KG1 (cell line): ENCODE data around the gene IGSF9.

Source experiments
- DNase-seq: peaks from one replicate; lab custom pipeline; 2025; lab: John Stamatoyannopoulos, UW

The IGSF9 gene

DNA sequence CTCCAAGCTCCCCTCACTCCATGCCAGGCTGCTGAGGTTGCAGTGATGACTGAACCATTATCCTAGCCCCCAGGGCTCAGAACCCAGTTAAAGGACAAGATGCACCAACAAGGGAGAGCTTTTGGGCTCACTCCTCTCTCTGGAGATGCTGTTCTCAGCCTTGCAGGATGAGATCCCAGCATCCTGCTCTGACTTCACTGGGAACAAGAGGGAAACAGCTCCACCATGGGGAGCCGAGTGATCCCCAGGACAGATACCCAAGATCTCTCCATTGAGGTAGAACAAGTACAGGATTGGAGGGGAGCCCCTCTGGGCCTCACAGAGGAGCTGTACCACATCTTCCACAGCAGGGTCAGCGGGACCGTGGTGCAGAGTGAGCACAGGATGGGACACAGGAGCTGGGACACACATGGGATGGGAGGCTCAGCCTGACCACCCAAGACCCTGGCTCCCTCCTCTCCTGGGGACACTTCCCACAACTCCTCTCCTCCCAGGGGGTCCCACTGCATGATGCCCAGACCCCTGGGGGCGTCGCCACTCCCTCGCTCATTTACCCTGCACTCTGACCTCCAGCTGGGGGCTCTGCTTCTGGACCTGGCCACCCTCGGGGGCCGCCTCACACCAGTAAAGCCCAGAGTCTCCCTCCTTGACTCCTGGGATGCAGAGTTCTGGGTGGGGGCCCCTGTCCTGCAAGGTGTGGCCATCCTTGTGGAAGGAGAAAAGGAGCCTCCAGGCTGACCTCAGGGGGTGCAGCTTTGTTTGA lies 27.2 kb upstream of the IGSF9 start:
- no peak for DNase-seq

DNA sequence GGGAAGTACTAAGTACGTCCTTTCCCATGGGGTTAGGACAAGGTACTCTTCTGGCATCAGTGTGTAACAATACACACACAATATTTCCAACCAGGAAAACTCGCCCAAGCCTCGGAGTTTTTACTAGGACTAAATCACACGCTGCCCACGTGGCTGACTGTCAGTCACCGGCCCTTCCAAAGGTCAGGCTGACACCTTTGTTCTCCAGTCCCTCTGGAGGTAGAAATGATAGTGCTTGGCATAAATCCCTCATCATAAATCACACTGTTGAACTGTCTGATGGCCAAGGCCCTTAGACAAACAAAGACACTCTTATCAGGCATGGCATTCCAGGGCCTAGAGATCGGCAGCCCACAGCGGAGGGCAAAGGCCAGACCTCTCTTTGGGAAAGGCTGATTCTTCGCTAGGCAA lies 25.5 kb upstream of the IGSF9 start:
- no peak for DNase-seq

DNA sequence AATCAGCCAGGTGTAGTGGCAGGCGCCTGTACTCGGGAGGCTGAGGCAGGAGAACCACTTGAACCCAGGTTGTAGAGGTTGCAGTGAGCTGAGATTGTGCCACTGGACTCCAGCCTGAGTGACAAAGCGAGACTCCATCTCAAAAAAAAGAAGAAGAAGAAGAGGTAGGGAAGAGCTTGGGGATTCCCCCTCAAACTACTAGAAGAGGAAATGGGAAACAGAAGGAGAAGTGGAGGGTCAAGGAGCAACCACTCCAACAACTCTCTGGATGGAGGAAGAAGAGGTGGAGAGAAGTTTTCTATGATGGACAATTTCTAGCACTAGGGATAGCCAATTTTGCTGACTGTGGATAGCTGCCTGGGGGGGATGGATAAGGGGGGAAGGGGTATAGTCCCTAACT lies 23.5 kb upstream of the IGSF9 start:
- no peak for DNase-seq

DNA sequence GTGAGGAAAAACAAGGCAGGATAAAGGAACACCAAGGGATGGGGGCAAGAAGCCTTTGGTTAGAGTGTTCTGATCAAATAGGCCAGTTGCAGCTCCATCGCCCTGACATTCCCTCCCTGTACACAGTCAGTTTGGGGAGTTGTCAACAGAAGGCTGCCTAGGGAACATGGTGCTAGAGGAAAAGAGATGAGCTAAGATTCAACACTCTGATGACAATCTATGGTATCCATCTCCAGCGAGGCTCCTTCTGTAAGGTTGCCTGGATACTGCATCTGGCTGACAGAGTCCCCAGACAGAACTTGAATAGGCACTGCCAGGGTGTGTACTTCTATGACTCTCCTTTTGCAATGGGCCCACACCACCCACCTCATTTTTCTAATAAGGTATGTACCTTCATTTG lies 19.9 kb upstream of the IGSF9 start:
- no peak for DNase-seq

DNA sequence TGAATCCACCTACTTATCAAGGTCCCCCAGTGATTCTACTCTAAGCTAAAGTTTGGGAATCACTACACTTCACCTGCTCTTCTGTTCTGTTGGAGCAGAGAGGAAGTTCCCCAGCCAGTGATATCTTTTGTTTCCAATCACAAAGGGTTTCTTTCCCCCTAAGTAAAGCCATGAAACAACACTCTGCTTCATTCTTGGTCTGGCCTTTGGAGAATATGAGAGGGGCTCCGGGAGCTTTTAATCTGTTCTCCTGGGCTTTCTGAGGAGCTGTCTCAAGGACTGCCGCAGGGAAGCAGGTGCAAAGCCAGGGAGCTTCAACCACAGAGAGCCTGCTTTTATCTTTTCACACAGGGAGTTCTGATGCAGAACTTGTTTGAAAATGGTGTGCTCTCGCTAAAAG lies 18.7 kb upstream of the IGSF9 start:
- DNase-seq, result no peak

DNA sequence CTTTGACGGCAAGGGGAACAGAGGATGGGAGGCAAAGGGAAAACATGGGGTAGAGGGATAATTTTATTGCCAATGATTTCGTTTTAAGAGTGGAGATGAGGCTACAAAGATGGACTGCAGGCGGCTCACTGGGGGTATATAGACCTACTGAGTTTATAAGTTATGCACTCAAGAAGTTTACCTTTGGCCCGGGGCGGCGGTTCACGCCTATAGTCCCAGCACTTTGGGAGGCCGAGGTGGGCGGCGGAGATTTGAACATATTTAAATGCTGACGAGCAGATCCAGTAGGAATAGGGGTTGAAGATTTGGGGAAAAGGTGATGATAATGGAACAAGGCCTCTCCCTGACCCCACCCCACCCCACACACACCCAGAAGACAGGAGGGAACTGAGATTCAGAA lies 16.8 kb upstream of the IGSF9 start:
- no peak for DNase-seq

DNA sequence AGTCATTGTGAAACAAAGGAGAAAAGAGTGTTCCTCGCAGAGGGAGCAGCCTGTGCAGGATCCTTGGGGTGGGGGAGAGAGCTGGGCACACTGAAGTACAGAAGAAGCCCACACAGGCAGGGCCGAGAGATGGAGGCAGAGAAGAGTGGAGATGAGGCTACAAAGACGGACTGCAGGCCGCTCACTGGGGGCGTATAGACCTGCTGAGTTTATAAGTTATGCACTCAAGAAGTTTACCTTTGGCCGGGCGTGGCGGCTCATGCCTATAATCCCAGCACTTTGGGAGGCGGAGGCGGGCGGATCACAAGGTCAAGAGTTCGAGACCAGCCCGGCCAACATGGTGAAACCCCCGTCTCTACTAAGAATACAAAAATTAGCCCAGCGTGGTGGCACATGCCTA lies 16.2 kb upstream of the IGSF9 start:
- no peak for DNase-seq

DNA sequence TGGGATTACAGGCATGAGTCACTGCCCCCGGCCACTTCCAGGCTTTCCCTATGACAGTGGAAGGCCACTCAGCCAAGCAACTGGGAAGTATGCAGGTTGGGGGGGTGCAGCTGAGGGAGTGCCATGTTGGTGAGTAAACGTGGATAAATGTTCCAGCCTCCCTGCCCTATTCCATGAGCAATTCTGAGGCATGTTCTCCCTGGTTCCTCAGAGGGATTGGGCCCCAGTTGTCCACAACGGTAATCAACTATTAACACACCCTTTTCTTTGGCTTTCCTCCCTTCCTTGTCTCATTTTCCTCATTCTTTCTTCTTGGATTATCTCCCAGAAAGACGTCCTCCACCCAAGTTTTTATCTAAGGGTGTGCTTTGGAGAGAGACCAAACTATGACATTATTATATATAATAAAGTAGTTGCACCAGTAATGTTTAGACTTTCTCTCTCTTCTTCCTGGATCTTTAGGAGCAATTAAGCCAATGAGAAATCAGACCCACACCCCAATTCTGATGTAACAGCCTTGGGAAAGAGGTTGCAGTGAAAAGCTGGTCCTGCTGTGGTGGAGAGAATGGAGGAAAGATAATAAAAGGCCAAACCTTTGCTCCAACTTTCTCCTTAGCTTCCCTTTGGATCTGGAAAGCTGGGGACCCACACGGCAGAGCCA lies 15.4 kb upstream of the IGSF9 start:
- no peak for DNase-seq

DNA sequence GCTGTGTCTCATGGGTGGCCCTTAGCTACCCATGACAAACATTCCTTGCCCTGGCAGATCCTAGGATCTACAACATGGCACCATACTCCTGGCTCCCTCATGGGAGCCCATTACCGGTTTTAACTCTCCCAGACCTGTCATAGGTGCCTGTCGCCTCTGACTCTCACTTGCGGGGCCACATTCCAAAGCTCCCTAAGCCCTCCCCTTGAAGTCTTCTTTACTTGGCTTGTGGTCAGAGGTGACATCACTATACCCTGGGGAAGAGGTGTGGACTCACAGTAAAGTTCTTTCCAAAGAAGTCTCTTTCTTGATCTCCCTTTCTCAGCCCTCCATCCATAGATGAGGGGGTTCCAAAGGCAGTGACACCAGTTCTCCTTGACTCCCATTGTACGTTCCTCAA lies 14.0 kb upstream of the IGSF9 start:
- DNase-seq, result no peak

DNA sequence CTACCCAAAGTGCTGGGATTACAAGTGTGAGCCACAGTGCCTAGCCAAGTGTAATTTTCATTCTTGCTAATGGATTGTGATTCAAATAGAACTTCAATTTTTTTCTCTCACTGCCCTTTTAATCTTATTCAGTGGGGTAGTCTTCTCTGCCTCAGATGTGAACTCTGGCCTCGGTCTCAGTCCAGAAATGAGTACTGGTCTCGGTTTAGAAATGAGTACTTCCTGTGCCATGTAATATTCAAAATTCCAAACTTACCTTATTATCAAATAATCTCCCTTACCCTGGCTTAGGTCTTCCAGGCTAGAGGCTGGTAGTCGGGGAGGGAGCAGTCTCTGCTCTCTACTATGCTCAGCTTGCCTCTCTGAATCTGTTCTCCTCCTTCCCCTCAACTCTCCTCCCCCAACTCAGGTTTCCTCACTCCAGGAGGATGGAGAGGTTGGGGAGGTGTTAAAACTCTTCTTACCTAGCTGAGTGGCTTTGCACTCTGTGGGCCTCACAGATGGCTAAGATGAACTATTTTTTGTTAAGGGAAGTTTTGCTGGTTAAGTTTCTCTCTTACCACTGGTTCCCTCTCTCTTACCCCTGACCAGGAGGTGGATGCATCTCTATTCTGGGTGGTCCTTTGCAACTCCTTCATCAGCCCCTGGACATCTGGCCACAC lies 13.4 kb upstream of the IGSF9 start:
- DNase-seq, result no peak

DNA sequence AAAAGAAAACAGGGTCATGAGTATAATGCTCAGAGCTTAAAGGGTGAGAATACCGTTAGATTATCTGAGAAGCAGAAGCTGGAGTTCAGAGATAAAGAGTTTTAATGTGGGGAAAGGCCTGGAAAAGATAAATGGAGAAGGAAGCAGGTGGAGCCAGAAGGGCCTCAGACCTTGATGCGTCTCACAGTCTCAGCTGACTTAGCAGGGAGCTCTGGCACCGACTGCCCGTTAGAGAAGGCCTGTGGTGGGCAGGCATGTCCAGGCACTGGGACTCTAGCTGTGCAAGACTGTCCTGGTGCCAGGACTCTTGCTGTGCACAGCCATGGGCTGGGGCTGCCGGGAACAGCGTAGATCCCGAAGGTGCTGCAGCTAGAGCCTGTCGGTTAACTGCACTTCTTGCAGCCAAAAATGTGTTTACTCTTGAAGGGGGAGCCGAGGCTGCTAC lies 12.4 kb upstream of the IGSF9 start:
- no peak for DNase-seq

DNA sequence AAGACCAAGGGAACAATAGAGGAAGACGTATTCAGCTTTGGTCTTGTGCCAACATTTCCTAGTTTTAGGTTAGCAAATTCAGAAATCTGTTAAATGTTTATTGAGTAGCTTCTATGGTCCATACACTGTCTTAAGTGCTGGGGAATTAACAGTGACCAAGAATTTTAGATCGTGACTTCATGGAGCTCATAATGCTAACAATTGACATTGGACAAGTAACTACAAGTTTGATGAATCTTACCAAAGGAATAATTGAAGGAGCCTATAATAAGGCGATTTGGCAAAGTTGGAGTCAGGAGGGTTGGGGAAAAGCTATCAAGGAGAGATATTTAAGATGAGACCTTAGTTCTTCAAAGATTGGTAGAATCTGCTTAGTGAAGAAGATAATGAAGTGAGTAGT lies 10.0 kb upstream of the IGSF9 start:
- no peak for DNase-seq

DNA sequence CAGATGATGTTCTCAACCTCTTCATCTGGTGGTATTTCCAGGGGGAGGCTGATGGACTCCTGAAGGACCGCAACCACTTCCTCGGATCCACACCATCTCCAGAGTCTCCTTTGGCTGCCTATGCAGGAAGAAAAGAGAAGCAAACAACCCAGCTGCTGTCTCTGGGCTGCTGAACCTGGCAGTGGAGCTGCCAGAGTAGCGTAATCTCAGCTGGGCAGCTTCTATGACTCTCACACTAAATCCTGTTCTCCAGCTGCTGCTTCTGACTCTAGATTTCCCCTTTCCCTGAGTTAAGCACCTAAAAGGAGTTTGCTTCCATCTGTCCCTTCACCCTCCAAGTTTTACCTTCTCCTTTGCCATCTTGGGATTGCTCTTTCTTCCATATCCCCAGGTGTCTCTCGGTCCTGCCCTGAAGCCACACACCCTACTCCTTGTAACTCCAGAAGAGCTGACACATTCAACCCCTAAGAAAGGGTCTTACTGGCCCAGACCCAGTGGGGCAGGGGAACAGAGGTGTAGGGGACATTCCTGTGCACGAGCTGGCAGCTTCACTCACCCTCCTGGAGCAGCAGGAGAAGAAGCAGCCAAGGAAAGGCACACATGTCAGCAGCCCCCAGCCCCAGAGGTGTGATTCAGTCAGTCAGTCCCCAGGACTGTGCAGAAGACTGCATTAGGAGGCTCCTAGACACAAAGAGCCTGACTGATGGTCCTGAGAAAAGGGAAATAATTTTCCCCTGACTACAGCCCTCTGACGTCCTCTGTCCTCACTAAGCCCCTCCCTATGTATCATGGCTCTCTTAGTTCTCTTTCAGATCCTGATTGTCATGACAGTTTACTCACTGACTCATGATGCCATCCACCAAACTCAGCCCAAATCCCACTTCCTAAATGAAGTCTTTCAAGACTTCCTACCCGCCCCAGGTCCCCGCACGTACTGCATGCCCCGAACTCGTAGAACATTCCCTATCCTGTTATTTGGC lies 8.4 kb upstream of the IGSF9 start, which contains the start of gene SLAMF9:
Gene SLAMF9, minus strand, starts transcription at position 702 of the 980 bp plus-strand sequence. Its CDS starts 100 bp downstream, at position 602.
- no peak for DNase-seq

DNA sequence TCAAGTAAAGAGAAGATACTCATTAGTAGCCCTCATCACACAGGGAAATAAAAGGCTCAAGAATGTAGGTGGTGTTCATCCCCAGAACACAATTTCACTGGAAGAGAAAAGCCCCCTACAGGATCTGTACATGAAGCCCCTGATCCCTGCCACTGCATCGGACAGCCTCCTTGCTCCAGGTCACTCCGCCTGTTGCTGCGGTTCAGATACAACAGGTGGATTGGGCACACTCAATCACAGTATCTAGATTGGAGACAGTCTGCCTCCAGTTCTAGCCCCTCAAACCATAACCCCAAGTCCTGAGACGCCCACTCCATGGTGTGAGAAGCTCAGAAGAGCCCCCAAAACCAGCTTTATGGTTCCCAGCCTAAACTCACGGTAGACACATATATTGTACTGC lies 7.5 kb upstream of the IGSF9 start:
- no peak for DNase-seq

DNA sequence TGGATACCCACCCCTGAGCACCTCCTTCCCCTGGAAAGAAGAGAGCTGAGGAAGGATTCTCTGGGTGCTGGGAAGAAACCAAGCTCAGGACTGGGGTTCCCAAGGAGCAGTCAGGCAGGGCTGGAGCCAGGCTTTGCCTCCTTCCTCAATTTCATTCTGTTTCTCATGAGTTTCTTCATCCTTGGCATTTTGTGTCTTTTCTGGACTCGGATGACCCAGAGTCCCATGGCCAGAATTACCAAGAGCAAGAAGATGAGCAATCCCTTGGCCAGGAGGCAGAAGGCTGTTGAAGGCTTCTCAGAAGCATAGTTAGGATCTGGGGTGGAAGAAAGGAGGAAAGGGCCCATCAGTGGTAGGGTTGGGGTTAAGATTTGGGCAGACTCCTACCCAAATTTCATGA lies 6.1 kb upstream of the IGSF9 start:
- DNase-seq, result no peak

DNA sequence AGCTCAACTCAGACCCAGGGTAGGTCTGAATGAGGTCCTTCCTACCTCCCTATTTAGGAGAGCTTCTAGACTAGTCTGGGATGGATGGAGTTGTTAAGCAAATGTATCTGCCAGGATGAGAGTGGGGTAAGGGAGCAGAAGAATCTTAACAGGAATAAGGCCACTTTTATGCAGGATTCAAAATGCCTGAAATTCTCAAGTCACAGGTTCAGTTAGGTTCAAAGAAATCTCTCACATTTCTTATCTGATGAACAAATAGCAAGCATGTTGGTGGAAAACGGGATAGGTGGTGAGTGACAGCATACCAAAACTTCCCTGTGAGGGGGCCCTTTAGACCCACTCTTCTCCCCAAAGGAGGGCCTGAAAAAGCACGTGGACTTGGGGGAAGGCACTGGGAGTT lies 5.6 kb upstream of the IGSF9 start:
- no peak for DNase-seq

DNA sequence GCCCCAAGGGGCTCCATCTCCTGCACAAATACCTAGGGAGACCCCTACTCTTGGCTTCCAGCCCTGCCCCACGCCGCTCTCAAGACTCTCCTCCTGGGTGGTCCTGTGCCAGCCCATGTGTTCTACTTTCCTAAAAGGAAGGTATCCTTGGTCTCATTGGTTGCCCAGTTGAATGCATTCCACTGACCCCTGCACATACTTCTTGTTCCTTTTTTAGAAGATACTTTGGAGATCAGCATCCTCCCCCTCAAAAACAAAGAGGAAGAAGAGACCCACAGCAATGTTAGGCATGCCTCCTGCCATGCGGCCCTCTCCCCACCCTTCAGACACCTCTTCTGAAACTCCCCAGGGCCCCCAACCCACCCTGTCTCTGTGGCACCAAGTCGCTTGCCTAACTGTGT lies 4.6 kb upstream of the IGSF9 start:
- no peak for DNase-seq

DNA sequence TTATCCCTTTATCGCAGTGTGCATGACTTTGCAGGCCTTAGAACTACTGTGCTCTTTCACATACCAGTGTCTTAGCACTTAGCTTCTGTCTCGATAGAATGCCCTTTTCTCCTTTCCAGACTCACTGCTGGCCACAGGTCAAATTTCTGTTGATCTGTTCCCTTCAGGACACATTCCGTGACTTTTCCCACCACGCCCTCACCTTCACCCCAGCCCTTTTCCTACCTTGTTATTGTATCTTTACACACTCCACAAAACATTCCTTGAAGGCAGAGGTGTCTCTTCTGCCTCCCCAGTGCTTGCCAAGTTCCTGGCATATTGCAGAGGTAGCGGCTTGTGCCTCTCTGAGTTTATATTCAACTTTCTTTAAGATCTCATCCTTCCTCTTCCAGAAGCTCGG lies 3.7 kb upstream of the IGSF9 start:
- no peak for DNase-seq

DNA sequence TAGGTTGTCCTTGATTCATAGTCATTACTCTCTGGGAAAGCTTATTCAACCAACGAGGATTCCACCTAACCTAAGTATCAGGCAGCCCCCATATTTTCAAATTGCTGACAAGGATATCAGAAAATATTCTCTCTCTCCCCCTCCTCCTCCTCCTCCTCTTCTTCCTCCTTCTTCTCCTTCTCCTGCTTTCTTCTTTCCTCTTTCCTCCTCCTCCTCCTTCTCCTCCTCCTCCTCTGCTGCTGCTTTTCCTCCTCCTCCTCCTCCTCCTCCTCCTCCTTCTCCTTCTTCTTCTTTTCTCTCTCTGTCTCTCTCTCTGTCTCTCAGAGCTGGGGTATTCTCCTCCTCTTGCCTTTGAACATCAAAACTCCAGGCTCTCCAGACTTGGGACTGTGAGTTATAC lies 2.5 kb upstream of the IGSF9 start:
- DNase-seq, result no peak

DNA sequence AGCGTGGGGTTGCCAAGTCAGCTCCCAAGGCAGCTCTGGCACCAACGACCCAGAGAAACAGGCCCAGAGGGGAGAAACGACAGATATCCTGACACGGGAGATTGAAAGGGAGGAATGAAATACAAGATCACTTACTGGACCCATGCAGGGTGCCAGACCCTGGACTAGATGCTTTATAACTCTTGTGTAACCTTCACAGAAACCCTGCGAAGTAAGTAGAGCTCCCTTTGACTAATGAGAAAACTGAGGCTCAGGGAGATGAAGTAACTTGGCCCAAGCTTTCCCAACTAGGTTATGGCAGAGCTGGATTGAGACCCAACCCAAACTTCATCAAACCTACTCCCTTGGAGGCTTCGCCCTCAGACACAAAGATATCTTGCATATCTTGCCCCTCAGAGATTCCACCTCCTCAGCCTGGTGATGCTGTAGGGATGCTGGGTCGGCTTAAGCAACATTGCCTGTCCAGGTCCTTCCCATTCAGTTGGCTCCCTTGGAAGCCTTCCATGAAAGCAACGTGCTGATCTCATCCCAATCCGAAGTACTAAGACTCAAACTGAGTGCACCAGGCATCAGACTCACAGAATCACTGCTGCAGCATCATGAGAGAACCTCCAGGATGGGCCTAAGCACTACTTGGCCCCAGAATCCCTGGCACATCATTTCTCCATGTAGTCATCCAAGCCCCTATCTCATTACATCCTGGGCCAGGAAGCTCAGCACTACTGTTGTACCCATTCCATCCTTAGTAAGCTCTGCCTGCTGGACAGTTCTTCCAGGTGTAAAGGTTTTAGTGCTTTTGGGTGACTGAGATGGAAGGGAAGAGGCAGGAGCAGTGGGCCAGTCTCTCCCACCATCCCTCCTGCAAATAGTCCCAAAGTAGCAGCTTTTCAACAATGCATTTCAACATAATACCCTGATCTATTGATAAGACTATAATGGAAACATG lies 1.1 kb upstream of the IGSF9 start:
- DNase-seq, result no peak
